Naive thymus-derived CD8-positive, alpha-beta T cell (primary cell): ENCODE measurements around the gene KIR2DL1. TPM values are rescaled to one million over a fixed set of nuclear protein-coding genes. Genes with fewer than 3 reads are reported as not detected.
"Not testable (repeated sequence)": the region's sequence is repeated elsewhere in the genome, so short reads cannot be mapped to it uniquely, and the experiment has no call there.

Experiments used
- ATAC-seq, 2 donors: fragments of 150-1000 bp; cut with Tn5 transposase in 1 of 2; sonication (Bioruptor Pico), chemical (Tn5 transposase) in 1 of 2; 1 replicate in 1 of 2; 2 replicates in 1 of 2; pipeline ENCODE4 v1.10.0; 2021; ENCODE audit warnings: mild to moderate bottlenecking in 2 of 2, moderate library complexity in 2 of 2
- POLR2A ChIA-PET: fragments of 350-600 bp; sonication (Branson Sonifier 250); formaldehyde crosslinking; loops from one replicate; lab custom pipeline; 2021; ENCODE audit warnings: antibody characterized with exemption; lab: Charles Lee
- DNase-seq, 10 donors: peaks; one replicate each; pipeline versions ENCODE4 v3.0.0 to v3.0.0-alpha.2; 2020 to 2022
- H3K27ac Mint-ChIP-seq, 10 donors: one replicate each; pipeline ENCODE4 v1.8.0; 2020 to 2022; ENCODE audit warnings: mild to moderate bottlenecking in 10 of 10, mixed read lengths in 10 of 10, moderate library complexity in 4 of 10, inconsistent platforms in 1 of 10
- H3K27me3 Mint-ChIP-seq, 5 donors: one replicate each; pipeline ENCODE4 v1.8.0; 2021 to 2022; ENCODE audit warnings: mixed read lengths in 5 of 5
- H3K36me3 Mint-ChIP-seq, 3 donors: one replicate each; pipeline ENCODE4 v1.8.0; 2020 to 2022; ENCODE audit warnings: mixed read lengths in 3 of 3, mild to moderate bottlenecking in 2 of 3, inconsistent platforms in 1 of 3
- H3K4me1 Mint-ChIP-seq, 4 donors: one replicate each; pipeline ENCODE4 v1.8.0; 2021 to 2022; ENCODE audit warnings: mixed read lengths in 4 of 4
- H3K4me3 Mint-ChIP-seq, 10 donors: one replicate each; pipeline ENCODE4 v1.8.0; 2020 to 2022; ENCODE audit warnings: mild to moderate bottlenecking in 10 of 10, mixed read lengths in 10 of 10, moderate library complexity in 6 of 10, inconsistent platforms in 1 of 10
- H3K9me3 Mint-ChIP-seq, 9 donors: one replicate each; pipeline ENCODE4 v1.8.0; 2020 to 2022; ENCODE audit warnings: mixed read lengths in 9 of 9, mild to moderate bottlenecking in 3 of 9, inconsistent platforms in 1 of 9, moderate library complexity in 1 of 9
- polyA plus RNA-seq, 3 donors: library from polyadenylated mRNA; unstranded; fragments of 300-500 nt; fragmentation: Illumina TruSeq; gene quantifications; one replicate each; pipeline ENCODE4 v1.2.3, GENCODE V29; 2021
- total RNA-seq, 8 experiments: library from RNA in 2 of 8; stranded (reverse) in 2 of 8; gene quantifications; one replicate each; pipeline ENCODE4 v1.2.3 and lab custom pipeline; 2021 to 2026

Gene KIR2DL1
- total and polyA plus RNA-seq, 5 experiments from 2014 or later = 0.09 to 8.1 TPM; not detected in 3

GRCh38 chr19:54775830-54776229 is 6.2 kb downstream of the KIR2DL1 start:
- DNase-seq, H3K4me3 Mint-ChIP-seq, H3K4me1 Mint-ChIP-seq, POLR2A ChIA-PET, ATAC-seq, H3K27ac Mint-ChIP-seq: not testable (repeated sequence)
- Mint-ChIP-seq H3K27me3 (peaks cover 8 to 31% (median 15%) of the 10 kb centered on the region in 5 donors), H3K9me3 (peaks cover 0 to 11% (median 2%) of the 10 kb centered on the region in 9 donors), H3K36me3 (peaks cover 0 to 10% (median 0%) of the 10 kb centered on the region in 3 donors)

GRCh38 chr19:54777851-54778250 is 8.3 kb downstream of the KIR2DL1 start:
- H3K4me3 Mint-ChIP-seq, POLR2A ChIA-PET, ATAC-seq, DNase-seq, H3K27ac Mint-ChIP-seq, H3K4me1 Mint-ChIP-seq: not testable (repeated sequence)
- Mint-ChIP-seq H3K9me3 (peaks cover 0 to 29% (median 4%) of the 10 kb centered on the region in 9 donors), H3K36me3 (peaks cover 0 to 10% (median 0%) of the 10 kb centered on the region in 3 donors), H3K27me3 (peaks cover 8 to 34% (median 15%) of the 10 kb centered on the region in 5 donors)

- ATAC-seq, H3K27ac Mint-ChIP-seq, POLR2A ChIA-PET, H3K4me3 Mint-ChIP-seq, DNase-seq, H3K4me1 Mint-ChIP-seq: not testable (repeated sequence)
- peaks cover 9 to 32% (median 15%) of the 10 kb centered on the region in 5 donors for H3K27me3 Mint-ChIP-seq
- peaks cover 0 to 31% (median 6%) of the 10 kb centered on the region in 9 donors for H3K9me3 Mint-ChIP-seq
- peaks cover 0 to 10% (median 0%) of the 10 kb centered on the region in 3 donors for H3K36me3 Mint-ChIP-seq
Measured at GRCh38 chr19:54778896-54779295, 9.3 kb downstream of the KIR2DL1 start.

GRCh38 chr19:54782916-54783315 is 13.3 kb downstream of the KIR2DL1 start:
- DNase-seq, ATAC-seq, POLR2A ChIA-PET, H3K27ac Mint-ChIP-seq, H3K36me3 Mint-ChIP-seq, H3K4me1 Mint-ChIP-seq, H3K4me3 Mint-ChIP-seq: not testable (repeated sequence)
- Mint-ChIP-seq H3K27me3 (peaks cover 16 to 65% (median 27%) of the 10 kb centered on the region in 5 donors), H3K9me3 (peaks cover 0 to 26% (median 8%) of the 10 kb centered on the region in 9 donors)

- POLR2A ChIA-PET, H3K27ac Mint-ChIP-seq, H3K4me3 Mint-ChIP-seq, ATAC-seq, DNase-seq, H3K4me1 Mint-ChIP-seq, H3K36me3 Mint-ChIP-seq: not testable (repeated sequence)
- peaks cover 17 to 56% (median 35%) of the 10 kb centered on the region in 5 donors for H3K27me3 Mint-ChIP-seq
- H3K9me3 Mint-ChIP-seq = peaks cover 0 to 19% (median 5%) of the 10 kb centered on the region in 9 donors
Measured at GRCh38 chr19:54786091-54786723, 16.6 kb downstream of the KIR2DL1 start.

GRCh38 chr19:54788154-54788553 is 18.6 kb downstream of the KIR2DL1 start:
- H3K4me3 Mint-ChIP-seq, POLR2A ChIA-PET, H3K9me3 Mint-ChIP-seq, DNase-seq, H3K36me3 Mint-ChIP-seq, ATAC-seq, H3K27ac Mint-ChIP-seq: not testable (repeated sequence)
- H3K27me3 Mint-ChIP-seq = peaks cover 17 to 51% (median 35%) of the 10 kb centered on the region in 5 donors
- peaks cover 4 to 24% (median 9%) of the 10 kb centered on the region in 4 donors for H3K4me1 Mint-ChIP-seq

- peak overlapping the region in 1 of 10 donors; percentile 30 for H3K4me3 Mint-ChIP-seq
- peaks cover 10 to 33% (median 26%) of the 10 kb centered on the region in 5 donors for H3K27me3 Mint-ChIP-seq
- no peak overlapping the region for H3K27ac Mint-ChIP-seq
- ATAC-seq = no peak
- H3K4me1 Mint-ChIP-seq = peaks cover 6 to 37% (median 11%) of the 10 kb centered on the region in 4 donors
- H3K9me3 Mint-ChIP-seq = peaks cover 0 to 2% (median 0%) of the 10 kb centered on the region in 9 donors
- POLR2A ChIA-PET = no interaction called here
- no peaks in the 10 kb centered on the region for H3K36me3 Mint-ChIP-seq
- DNase-seq = no peak
Measured at GRCh38 chr19:54790711-54791110, 21.1 kb downstream of the KIR2DL1 start.

- DNase-seq (no peak), ATAC-seq (no peak)
- H3K36me3 Mint-ChIP-seq = no peaks in the 10 kb centered on the region
- H3K27me3 Mint-ChIP-seq = peaks cover 9 to 33% (median 24%) of the 10 kb centered on the region in 5 donors
- no peak overlapping the region for H3K27ac Mint-ChIP-seq
- peaks cover 6 to 40% (median 11%) of the 10 kb centered on the region in 4 donors for H3K4me1 Mint-ChIP-seq
- POLR2A ChIA-PET = no interaction called here
- no peaks in the 10 kb centered on the region for H3K9me3 Mint-ChIP-seq
- H3K4me3 Mint-ChIP-seq = peak overlapping the region in 3 of 10 donors; percentile 8 to 60 (median 20)
Measured at GRCh38 chr19:54791476-54791875, 21.9 kb downstream of the KIR2DL1 start.

GRCh38 chr19:54792814-54793213 is 23.2 kb downstream of the KIR2DL1 start:
- H3K36me3 Mint-ChIP-seq = no peaks in the 10 kb centered on the region
- H3K9me3 Mint-ChIP-seq = no peaks in the 10 kb centered on the region
- no peak for DNase-seq
- peak overlapping the region in 9 of 10 donors; percentile 11 to 84 (median 59) for H3K27ac Mint-ChIP-seq
- H3K27me3 Mint-ChIP-seq = peaks cover 12 to 33% (median 27%) of the 10 kb centered on the region in 5 donors
- ATAC-seq = no peak
- POLR2A ChIA-PET = no interaction called here
- H3K4me3 Mint-ChIP-seq = peak overlapping the region; percentile 65 to 88 (median 74)
- peaks cover 6 to 39% (median 11%) of the 10 kb centered on the region in 4 donors for H3K4me1 Mint-ChIP-seq

GRCh38 chr19:54795758-54796157 is 26.2 kb downstream of the KIR2DL1 start:
- POLR2A ChIA-PET = no interaction called here
- DNase-seq = no peak
- ATAC-seq = no peak
- peaks cover 10 to 43% (median 20%) of the 10 kb centered on the region in 5 donors for H3K27me3 Mint-ChIP-seq
- H3K9me3 Mint-ChIP-seq = peaks cover 0 to 18% (median 2%) of the 10 kb centered on the region in 9 donors
- H3K4me1 Mint-ChIP-seq = peaks cover 6 to 35% (median 11%) of the 10 kb centered on the region in 4 donors
- peaks cover 0 to 6% (median 0%) of the 10 kb centered on the region in 3 donors for H3K36me3 Mint-ChIP-seq
- no peak overlapping the region for H3K27ac Mint-ChIP-seq
- H3K4me3 Mint-ChIP-seq = no peak overlapping the region

- peaks cover 0 to 14% (median 0%) of the 10 kb centered on the region in 4 donors for H3K4me1 Mint-ChIP-seq
- DNase-seq (peak in 1 of 10 donors; percentile 20), ATAC-seq (no peak)
- H3K27ac Mint-ChIP-seq = peak within 1 kb of the TSS in 1 of 10 donors; percentile 65
- peaks cover 0 to 19% (median 2%) of the 10 kb centered on the region in 9 donors for H3K9me3 Mint-ChIP-seq
- POLR2A ChIA-PET = no interaction called here
- peaks cover 22 to 48% (median 23%) of the 10 kb centered on the region in 5 donors for H3K27me3 Mint-ChIP-seq
- peaks cover 0 to 10% (median 0%) of the 10 kb centered on the region in 3 donors for H3K36me3 Mint-ChIP-seq
- peak within 1 kb of the TSS in 3 of 10 donors; percentile 6 to 27 (median 19) for H3K4me3 Mint-ChIP-seq
Measured at GRCh38 chr19:54803410-54803809, 33.8 kb downstream of the KIR2DL1 start, which contains the start of gene KIR2DL4. TSS of gene KIR2DL4 (plus strand) at chr19:54803610. CDS start at chr19:54803652, 42 bp downstream.

- peaks cover 0 to 14% (median 0%) of the 10 kb centered on the region in 4 donors for H3K4me1 Mint-ChIP-seq
- DNase-seq (no peak), ATAC-seq (no peak)
- no peak overlapping the region for H3K4me3 Mint-ChIP-seq
- peaks cover 0 to 10% (median 0%) of the 10 kb centered on the region in 3 donors for H3K36me3 Mint-ChIP-seq
- POLR2A ChIA-PET = no interaction called here
- H3K27me3 Mint-ChIP-seq = peaks cover 19 to 48% (median 24%) of the 10 kb centered on the region in 5 donors
- peaks cover 0 to 20% (median 2%) of the 10 kb centered on the region in 9 donors for H3K9me3 Mint-ChIP-seq
- H3K27ac Mint-ChIP-seq = no peak overlapping the region
Measured at GRCh38 chr19:54804101-54804500, 34.5 kb downstream of the KIR2DL1 start.

GRCh38 chr19:54804571-54804970 is 35.0 kb downstream of the KIR2DL1 start:
- Mint-ChIP-seq H3K4me3 (no peak overlapping the region), H3K27me3 (peaks cover 16 to 48% (median 28%) of the 10 kb centered on the region in 5 donors), H3K9me3 (peaks cover 0 to 15% (median 2%) of the 10 kb centered on the region in 9 donors)

More at GRCh38 chr19:54804571-54804970, 35.0 kb downstream of the KIR2DL1 start:
- Mint-ChIP-seq H3K27ac (no peak overlapping the region), H3K36me3 (peaks cover 0 to 5% (median 0%) of the 10 kb centered on the region in 3 donors), H3K4me1 (peaks cover 0 to 14% (median 0%) of the 10 kb centered on the region in 4 donors)
- DNase-seq (no peak), ATAC-seq (no peak)
- POLR2A ChIA-PET = no interaction called here
